Adipose tissue (tissue), 3 donors: ENCODE results near the gene MAP3K3. TPM values are rescaled to one million over a fixed set of nuclear protein-coding genes. Genes with fewer than 3 reads are reported as not detected.

Experiments used
- H3K27ac ChIP-seq: one replicate; pipeline ENCODE4 v1.5.1; 2013; ENCODE audit warnings: low read depth, low read length
- WGBS, 3 donors: extraction: QIAGEN DNeasy Blood & Tissue Kit; methylation state at CpG; one replicate each; pipeline ENCODE4 v1.1.7; 2013; 5-methylcytosine and 5-hydroxymethylcytosine counted together
- polyA plus RNA-seq, 3 donors: library from polyadenylated mRNA; stranded (reverse); fragments of 200-250 nt; gene quantifications; one replicate each; pipeline ENCODE4 v1.2.3, GENCODE V29; 2013
- donor health status: healthy with polysubstance abuse.
- donor health status: Bipolar disorder and iron deficiency.
- donor health status: healthy.

Gene MAP3K3
- polyA plus RNA-seq, 3 donors, result 9.7 to 34.4 (median 22.7) TPM

GRCh38 chr17:63722403-63722802 lies 100.2 kb downstream of the MAP3K3 start:
- 68 to 86% (median 77%) methylated on average over 2 of the region's 2 CpGs for WGBS, 3 donors
- H3K27ac ChIP-seq, result no peak overlapping the region

GRCh38 chr17:63735691-63736090 lies 113.5 kb downstream of the MAP3K3 start:
- 92 to 96% (median 94%) methylated on average over 8 of the region's 8 CpGs for WGBS, 3 donors
- no peak overlapping the region for H3K27ac ChIP-seq

- WGBS, 3 donors, result 25 to 39% (median 35%) methylated on average over 12 of the region's 12 CpGs
- H3K27ac ChIP-seq, result peak overlapping the region; percentile 30
These were observed 118.4 kb downstream of the MAP3K3 start for GRCh38 chr17:63740464-63741142.

GRCh38 chr17:63741143-63741407 lies 118.9 kb downstream of the MAP3K3 start:
- 0 to 1% (median 1%) methylated on average over 14 of the region's 14 CpGs for WGBS, 3 donors
- peak overlapping the region; percentile 30 for H3K27ac ChIP-seq

- peak within 1 kb of the TSS; percentile 86 for H3K27ac ChIP-seq
- WGBS, 3 donors, result 0 to 1% (median 0%) methylated on average over 58 to 61 of the region's 61 CpGs
These were observed 119.4 kb downstream of the MAP3K3 start, which contains the start of gene STRADA for GRCh38 chr17:63741408-63742173. TSS of gene STRADA (minus strand) at chr17:63741799. CDS start at chr17:63728369, 13,430 bp downstream.

Other genes starting within 250 kb of the MAP3K3 start
- 10 to 100 TPM; 12.3 to 65.8 (median 16.0) TPM for gene CYB561, start 176.1 kb upstream of the MAP3K3 start, polyA plus RNA-seq
- gene ACE, start 145.4 kb upstream of the MAP3K3 start, polyA plus RNA-seq, result 1 to 10 TPM; 2.2 to 7.6 (median 5.7) TPM
- under 1 TPM in 2 of 3 donors, not detected in 1; 0.06 to 0.92 TPM for gene KCNH6, start 99.1 kb upstream of the MAP3K3 start, polyA plus RNA-seq
- 10 to 100 TPM; 12.9 to 21.1 (median 18.2) TPM for gene DCAF7, start 71.9 kb upstream of the MAP3K3 start, polyA plus RNA-seq
- 10 to 100 TPM; 11.5 to 18.9 (median 17.8) TPM for gene TACO1, start 21.5 kb upstream of the MAP3K3 start, polyA plus RNA-seq
- gene LIMD2, start 77.7 kb downstream of the MAP3K3 start, polyA plus RNA-seq, result 10 to 100 TPM; 10.4 to 18.8 (median 14.2) TPM
- gene STRADA, start 119.4 kb downstream of the MAP3K3 start, polyA plus RNA-seq, result 10 to 100 TPM; 10.7 to 17.5 (median 16.6) TPM
- gene CCDC47, start 151.2 kb downstream of the MAP3K3 start, polyA plus RNA-seq, result 10 to 100 TPM; 24.0 to 67.4 (median 35.6) TPM
- 10 to 100 TPM; 63.1 to 93.2 (median 71.4) TPM for gene DDX42, start 151.8 kb downstream of the MAP3K3 start, polyA plus RNA-seq
- gene PSMC5, start 205.0 kb downstream of the MAP3K3 start, polyA plus RNA-seq, result 100 to 1,000 TPM in 2 of 3 donors, 10 to 100 TPM in 1; 78.4 to 204 (median 141) TPM
- gene FTSJ3, start 205.2 kb downstream of the MAP3K3 start, polyA plus RNA-seq, result 10 to 100 TPM; 14.5 to 21.9 (median 21.3) TPM
- gene SMARCD2, start 220.3 kb downstream of the MAP3K3 start, polyA plus RNA-seq, result 10 to 100 TPM; 60.3 to 91.2 (median 62.3) TPM